HG02884 (cell line): ENCODE measurements around the gene CRMP1.

ENCODE experiments used
- ATAC-seq: cut with Tn5 transposase; IDR thresholded peaks from one replicate; pipeline ENCODE4 v1.9.1; 2021; ENCODE audit warnings: mild to moderate bottlenecking, moderate library complexity; ENCODE audit not compliant: unreplicated experiment

CRMP1 gene

GRCh38 chr4:5774416-5775036 lies 118.4 kb downstream of the CRMP1 start:
- ATAC-seq: no peak

GRCh38 chr4:5773271-5773555 lies 119.7 kb downstream of the CRMP1 start:
- no peak for ATAC-seq

GRCh38 chr4:5772528-5773270 lies 120.2 kb downstream of the CRMP1 start:
- ATAC-seq: no peak
